Stomach smooth muscle (tissue), 2 donors: ENCODE results near the gene CHST3.

Experiments used
- H3K27ac ChIP-seq: one replicate; pipeline ENCODE4 v1.7.0; 2013; ENCODE audit warnings: mild to moderate bottlenecking, low read length, inconsistent platforms
- H3K27me3 ChIP-seq, 2 donors: one replicate each; pipeline ENCODE4 v1.7.0; 2013; ENCODE audit warnings: low read length in 2 of 2; ENCODE audit not compliant: insufficient read depth in 2 of 2, control insufficient read depth in 1 of 2
- H3K36me3 ChIP-seq, 2 donors: one replicate each; pipeline ENCODE4 v1.7.0; 2013; ENCODE audit warnings: low read length in 2 of 2; ENCODE audit not compliant: control insufficient read depth in 2 of 2, insufficient read depth in 2 of 2
- H3K4me1 ChIP-seq: one replicate; pipeline ENCODE4 v1.7.0; 2013; ENCODE audit warnings: low read length; ENCODE audit not compliant: control insufficient read depth, insufficient read depth
- H3K4me3 ChIP-seq, 2 donors: one replicate each; pipeline ENCODE4 v1.7.0; 2013; ENCODE audit warnings: low read length in 2 of 2
- H3K9ac ChIP-seq, 2 donors: one replicate each; pipeline ENCODE4 v1.7.0; 2013; ENCODE audit warnings: low read length in 2 of 2, mild to moderate bottlenecking in 1 of 2
- H3K9me3 ChIP-seq, 2 donors: one replicate each; pipeline ENCODE4 v1.7.0; 2013; ENCODE audit warnings: low read length in 2 of 2; ENCODE audit not compliant: control insufficient read depth in 2 of 2
- donor health status: healthy.
- donor health status: Pancreatic carcinoma.

The CHST3 gene

DNA sequence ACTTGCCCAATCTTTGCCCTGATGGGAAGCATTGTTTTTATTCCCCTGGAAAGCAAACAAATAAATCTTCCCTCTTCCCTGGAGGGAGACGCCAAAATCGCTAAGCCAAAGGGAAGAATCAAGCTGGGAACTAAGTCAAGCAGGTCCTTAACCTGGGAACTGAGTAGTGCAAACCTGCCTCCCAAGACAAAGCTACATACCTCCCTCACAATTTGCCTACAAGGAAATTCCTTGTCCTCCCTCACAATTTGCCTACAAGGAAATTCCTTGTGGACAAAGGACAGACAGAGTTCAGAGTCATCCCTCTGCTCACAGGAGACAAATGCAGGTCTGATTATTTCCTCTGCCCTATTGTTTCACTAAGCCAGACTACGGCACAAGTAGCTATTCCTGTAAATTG, 73.6 kb downstream of the CHST3 start:
- no peak overlapping the region for H3K4me3 ChIP-seq
- no peaks in the 10 kb centered on the region for H3K9me3 ChIP-seq
- H3K27ac ChIP-seq, result no peak overlapping the region
- H3K4me1 ChIP-seq, result no peaks in the 10 kb centered on the region
- no peaks in the 10 kb centered on the region for H3K36me3 ChIP-seq
- no peak overlapping the region for H3K9ac ChIP-seq
- H3K27me3 ChIP-seq, result no peaks in the 10 kb centered on the region

DNA sequence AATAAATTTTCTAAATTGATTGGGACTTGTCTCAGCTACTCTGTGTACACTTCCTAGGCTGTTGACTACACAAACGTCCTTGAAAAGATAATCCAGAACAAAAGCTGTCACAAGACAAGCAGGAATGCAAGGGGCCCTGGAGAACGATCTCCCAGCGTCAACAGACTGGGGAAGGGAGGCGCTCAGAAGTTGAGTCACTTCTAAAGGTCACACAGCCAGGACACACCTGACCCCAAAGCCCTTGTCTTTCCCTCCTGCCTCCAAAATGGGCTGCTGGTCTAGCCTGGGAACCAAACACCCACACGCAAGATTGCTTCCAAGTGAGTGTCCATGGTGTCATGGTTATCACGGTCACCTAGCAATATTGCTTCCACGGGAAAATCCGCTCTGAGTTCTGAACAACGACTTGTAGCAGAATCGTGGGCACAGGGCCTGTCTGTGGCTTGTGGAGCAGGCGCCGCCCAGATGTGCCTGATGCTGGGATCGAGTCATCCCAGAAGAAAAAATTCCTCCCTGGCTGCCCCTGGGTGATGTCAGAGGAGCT, 74.3 kb downstream of the CHST3 start:
- no peaks in the 10 kb centered on the region for H3K27me3 ChIP-seq

DNA sequence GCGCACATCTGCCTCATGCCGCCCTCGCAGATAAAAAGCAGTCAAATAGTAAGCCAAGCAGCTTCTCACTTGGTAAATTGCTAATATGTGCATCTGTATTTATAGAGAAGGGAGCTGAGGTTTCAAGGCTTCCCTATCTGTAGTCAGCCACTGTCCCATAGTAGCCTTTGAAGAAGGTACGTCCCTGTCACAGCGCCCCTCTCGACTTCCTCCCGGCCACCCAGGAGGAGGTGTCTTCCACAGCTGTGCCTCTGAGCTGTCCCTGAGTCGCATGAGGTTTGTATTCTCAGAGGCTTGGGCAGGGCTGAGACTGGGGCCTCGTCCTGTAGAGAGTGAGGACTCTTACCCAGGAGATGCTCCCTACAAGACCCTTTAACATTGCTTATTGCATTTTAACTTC, 75.2 kb downstream of the CHST3 start:
- Histone ChIP-seq H3K36me3 (no peaks in the 10 kb centered on the region), H3K27ac (no peak overlapping the region), H3K27me3 (no peaks in the 10 kb centered on the region), H3K9me3 (no peaks in the 10 kb centered on the region), H3K9ac (no peak overlapping the region), H3K4me1 (peaks cover 3% of the 10 kb centered on the region), H3K4me3 (no peak overlapping the region)

More for the DNA sequence above, 74.3 kb downstream of the CHST3 start:
- no peak overlapping the region for H3K9ac ChIP-seq
- H3K27ac ChIP-seq, result no peak overlapping the region
- no peak overlapping the region for H3K4me3 ChIP-seq
- H3K4me1 ChIP-seq, result no peaks in the 10 kb centered on the region
- H3K36me3 ChIP-seq, result no peaks in the 10 kb centered on the region
- H3K9me3 ChIP-seq, result no peaks in the 10 kb centered on the region

DNA sequence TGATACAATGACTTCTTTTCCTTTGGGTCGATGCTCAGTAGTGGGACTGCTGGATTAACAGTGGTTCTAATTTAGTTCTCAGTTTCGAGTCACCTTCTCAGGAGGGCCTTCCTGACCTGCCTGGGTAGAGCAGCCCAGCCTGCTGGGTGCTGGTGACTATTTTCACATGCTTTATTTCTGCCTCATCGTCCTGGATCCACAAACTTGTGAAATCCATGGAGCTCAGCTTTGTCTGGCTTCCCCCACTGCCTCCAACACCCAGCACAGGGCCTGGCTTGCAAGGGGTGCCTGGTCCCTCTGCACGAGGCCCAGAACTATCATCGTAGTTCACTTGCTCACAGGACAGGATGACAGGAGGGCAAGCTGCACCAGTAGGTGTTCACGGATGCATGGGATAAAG, 77.3 kb downstream of the CHST3 start:
- Histone ChIP-seq H3K4me1 (peaks cover 10% of the 10 kb centered on the region), H3K9me3 (no peaks in the 10 kb centered on the region), H3K27me3 (no peaks in the 10 kb centered on the region), H3K27ac (no peak overlapping the region), H3K9ac (no peak overlapping the region), H3K4me3 (no peak overlapping the region), H3K36me3 (no peaks in the 10 kb centered on the region)

DNA sequence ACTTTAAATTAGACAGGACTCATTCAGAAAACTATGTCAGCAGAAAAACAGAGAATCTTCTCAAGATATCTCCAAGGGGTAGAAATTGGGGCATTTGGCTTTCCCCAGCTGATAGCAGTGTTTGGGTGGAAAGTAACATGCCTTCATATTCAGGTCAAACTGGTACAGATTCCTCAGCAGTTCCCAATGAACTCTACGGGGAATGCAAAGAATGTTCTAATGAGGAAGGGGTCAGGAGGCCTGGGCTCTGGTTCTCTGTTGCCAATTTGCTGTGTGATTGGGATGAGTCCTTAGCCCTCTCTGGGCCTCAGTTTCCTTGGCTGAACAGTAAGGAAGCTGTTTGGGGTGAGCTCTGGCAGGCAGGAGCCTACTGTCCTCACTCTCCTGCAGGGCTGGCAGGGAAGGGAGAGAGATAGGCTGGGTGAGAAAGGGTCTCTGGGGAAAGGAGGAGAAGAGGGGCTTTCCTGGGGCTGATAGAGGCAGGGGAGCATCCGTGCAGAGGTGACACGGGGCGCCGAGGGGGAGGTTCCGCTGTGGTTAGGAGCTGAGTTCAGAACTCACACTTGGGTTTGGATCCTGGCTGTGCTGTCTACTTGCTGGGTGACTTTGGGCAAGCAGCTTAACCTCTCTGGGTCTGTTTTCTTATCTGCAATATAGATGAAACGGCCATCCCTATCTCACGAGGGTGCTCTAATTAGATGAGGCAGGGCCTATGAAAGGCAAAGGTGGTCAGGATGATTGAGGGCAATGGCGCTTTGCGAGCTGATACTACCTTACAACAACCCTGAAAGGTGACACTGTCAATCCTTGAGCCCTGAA, 79.0 kb downstream of the CHST3 start:
- H3K9me3 ChIP-seq, result no peaks in the 10 kb centered on the region
- H3K27ac ChIP-seq, result no peak overlapping the region
- no peak overlapping the region for H3K9ac ChIP-seq
- H3K4me1 ChIP-seq, result peaks cover 10% of the 10 kb centered on the region
- H3K36me3 ChIP-seq, result no peaks in the 10 kb centered on the region
- no peak overlapping the region for H3K4me3 ChIP-seq
- no peaks in the 10 kb centered on the region for H3K27me3 ChIP-seq

DNA sequence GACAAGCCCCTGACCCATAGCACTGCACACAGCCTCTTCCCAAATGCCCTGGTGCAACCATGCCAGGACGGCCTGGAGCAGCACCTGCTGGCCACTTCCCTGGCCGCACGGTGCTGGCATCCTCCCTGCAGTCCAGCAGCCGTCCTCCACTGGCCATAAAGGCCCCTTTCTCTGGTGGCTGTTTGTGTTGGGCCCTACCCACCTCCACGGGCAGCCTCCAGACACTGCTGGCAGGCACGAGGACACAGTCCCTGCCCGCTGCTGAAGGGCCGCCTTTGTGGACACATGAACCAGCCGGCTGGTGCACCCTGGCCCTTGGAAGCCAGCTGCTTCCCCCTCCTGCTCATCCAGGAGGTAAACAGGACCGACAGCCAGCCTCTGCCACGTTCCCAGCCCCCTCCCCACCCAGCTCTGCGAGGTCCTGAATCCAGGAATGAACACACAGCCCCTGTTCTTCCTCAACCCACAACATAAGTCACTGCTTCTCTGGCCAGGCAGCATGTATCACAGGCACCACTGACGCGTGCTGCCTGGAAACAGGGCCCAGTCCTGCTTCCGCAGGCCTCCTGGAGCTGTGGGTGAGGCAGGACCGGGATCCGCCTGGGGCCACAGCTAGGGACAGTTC, 80.3 kb downstream of the CHST3 start:
- Histone ChIP-seq H3K4me1 (peaks cover 10% of the 10 kb centered on the region), H3K27ac (peak overlapping the region; percentile 64), H3K36me3 (no peaks in the 10 kb centered on the region), H3K9ac (peak overlapping the region in 1 of 2 donors; percentile 58), H3K9me3 (peaks cover 0 to 2% of the 10 kb centered on the region in 2 donors), H3K4me3 (peak overlapping the region in 1 of 2 donors; percentile 8), H3K27me3 (no peaks in the 10 kb centered on the region)

DNA sequence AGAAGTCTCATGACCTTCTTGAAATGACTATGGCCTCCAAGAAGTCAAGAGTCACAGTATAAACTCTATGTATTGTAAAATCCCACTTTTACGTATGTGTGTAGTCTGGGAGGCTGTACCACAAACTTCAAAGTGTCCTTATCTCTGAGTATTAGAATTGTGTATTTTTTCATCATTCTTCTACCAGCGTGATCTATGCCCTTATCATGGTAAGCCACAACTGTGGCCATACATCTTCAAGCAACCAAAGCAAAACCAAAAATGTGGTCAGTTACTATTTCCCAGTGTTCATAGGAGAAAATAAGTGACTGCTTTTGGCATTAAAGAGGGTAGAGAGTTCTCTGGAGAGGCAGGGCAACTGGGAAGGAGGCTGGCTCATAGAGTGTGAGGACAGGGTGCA, 81.4 kb downstream of the CHST3 start:
- Histone ChIP-seq H3K27ac (no peak overlapping the region), H3K27me3 (no peaks in the 10 kb centered on the region), H3K4me1 (peaks cover 10% of the 10 kb centered on the region), H3K4me3 (no peak overlapping the region), H3K36me3 (no peaks in the 10 kb centered on the region), H3K9ac (no peak overlapping the region), H3K9me3 (peaks cover 0 to 4% of the 10 kb centered on the region in 2 donors)

DNA sequence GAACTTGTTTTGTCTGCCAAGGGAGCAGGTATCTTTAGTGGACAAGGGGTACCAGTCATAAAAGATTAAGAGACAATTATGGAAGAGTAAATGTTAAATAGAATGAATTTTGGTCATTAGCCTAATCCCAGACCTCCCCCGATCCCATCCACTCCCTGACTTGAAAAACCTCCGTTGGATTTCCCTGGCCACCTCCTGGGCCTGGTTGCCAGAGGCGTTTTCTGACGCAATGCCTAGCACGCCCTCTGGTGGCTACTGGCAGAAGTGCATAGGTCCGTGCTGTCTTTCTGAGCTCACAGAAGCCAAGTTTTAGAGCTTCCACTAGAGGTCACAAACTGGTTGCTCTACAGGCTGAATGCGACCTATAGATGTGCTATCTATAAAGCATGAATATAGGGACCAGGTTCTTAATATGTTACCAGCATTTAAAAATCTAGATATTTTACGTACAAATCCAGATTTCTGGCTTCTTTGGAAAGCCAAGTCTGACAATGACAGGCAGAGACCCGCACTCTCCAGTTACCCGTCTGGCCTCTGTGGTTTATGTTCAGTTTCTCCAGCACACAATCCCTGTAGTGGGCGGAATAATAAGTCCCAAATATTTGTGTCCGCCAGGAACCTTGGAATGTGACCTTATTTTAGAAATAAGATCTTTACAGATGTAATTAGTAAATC, 84.4 kb downstream of the CHST3 start:
- Histone ChIP-seq H3K27ac (no peak overlapping the region), H3K9ac (no peak overlapping the region), H3K36me3 (no peaks in the 10 kb centered on the region)

DNA sequence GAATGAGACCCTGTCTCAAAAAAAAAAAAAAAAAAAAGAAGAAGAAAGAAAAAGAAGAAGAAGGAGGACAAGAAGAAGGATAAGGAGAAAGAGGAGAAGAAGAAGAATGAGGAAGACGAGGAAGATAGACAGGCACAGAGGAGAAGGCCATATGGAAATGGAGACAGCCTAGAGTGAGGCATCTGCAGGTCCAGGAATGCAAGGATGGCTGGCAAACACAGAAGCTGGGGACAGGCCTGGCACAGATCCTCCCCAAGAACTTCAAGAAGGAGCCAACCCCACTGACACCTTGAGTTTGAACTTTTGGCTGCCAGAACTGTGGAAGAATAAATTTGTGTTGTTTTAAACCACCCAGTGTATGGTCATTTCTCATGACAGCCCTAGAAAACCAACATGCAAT, 85.3 kb downstream of the CHST3 start:
- H3K27me3 ChIP-seq, result no peaks in the 10 kb centered on the region
- H3K36me3 ChIP-seq, result no peaks in the 10 kb centered on the region
- H3K4me3 ChIP-seq, result no peak overlapping the region
- H3K9ac ChIP-seq, result no peak overlapping the region
- H3K4me1 ChIP-seq, result peaks cover 6% of the 10 kb centered on the region
- H3K9me3 ChIP-seq, result peaks cover 0 to 4% of the 10 kb centered on the region in 2 donors
- no peak overlapping the region for H3K27ac ChIP-seq

More for the DNA sequence above, 84.4 kb downstream of the CHST3 start:
- Histone ChIP-seq H3K9me3 (peaks cover 0 to 4% of the 10 kb centered on the region in 2 donors), H3K4me3 (no peak overlapping the region), H3K27me3 (no peaks in the 10 kb centered on the region), H3K4me1 (peaks cover 10% of the 10 kb centered on the region)

DNA sequence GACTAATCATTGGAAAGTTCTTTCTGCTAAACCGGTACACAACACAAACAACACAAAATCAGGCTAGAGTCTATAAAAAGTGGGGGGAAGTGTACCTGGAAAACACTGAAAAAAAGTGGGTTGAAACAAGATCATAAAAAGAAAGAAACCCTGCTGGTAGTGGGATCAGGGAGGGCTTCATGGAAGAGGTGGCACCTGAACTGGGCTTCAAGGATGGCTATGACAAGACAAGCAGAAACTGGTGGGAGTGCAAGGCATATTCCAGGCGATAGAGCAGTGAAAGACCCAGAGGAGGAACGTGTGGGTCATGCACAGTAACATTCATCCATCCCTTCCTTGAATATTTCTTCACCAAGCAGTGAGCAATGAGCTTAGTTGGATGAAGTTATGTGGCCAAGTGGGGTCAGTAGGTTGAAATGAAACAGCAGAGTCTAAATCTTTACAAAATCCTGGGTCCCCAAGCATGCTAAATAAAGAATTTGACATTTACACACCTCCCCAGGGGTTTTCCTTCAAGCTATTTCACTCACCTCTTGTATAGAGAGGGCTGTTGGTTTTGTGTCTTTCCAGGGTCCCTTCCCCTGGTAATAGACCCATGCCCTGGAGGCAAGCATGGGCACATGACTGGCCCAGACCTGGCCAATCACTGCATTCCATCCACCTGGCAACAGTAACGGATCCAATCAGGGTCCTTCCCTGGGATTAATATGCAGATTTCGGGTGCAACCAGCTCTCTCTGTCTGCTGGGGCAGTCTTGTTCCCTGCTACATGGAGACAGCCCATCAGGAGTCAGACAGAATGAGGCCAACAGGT, 86.0 kb downstream of the CHST3 start:
- H3K27ac ChIP-seq, result no peak overlapping the region
- no peak overlapping the region for H3K4me3 ChIP-seq
- H3K4me1 ChIP-seq, result no peaks in the 10 kb centered on the region
- H3K27me3 ChIP-seq, result no peaks in the 10 kb centered on the region
- no peaks in the 10 kb centered on the region for H3K36me3 ChIP-seq
- H3K9me3 ChIP-seq, result peaks cover 0 to 4% of the 10 kb centered on the region in 2 donors
- H3K9ac ChIP-seq, result no peak overlapping the region
